DND-41 (cell line): ENCODE measurements around the gene SLC41A3.
A peak's percentile ranks its signal among the peaks of the same experiment; 100 is the strongest.

Source experiments
- ATAC-seq: fragments of 200-7000 bp; cut with Tn5 transposase; 3 replicates; pipeline ENCODE4 v1.9.1; 2021; ENCODE audit warnings: low read depth; ENCODE audit not compliant: insufficient read depth
- DNase-seq: peaks from one replicate; pipeline ENCODE4 v3.0.0-alpha.2; 2020
- H2AFZ ChIP-seq: 2 replicates; pipeline ENCODE4 v1.6.0; 2012; ENCODE audit warnings: low read depth, low read length
- H3K27ac ChIP-seq: 2 replicates; pipeline ENCODE4 v1.5.1; 2012; ENCODE audit warnings: low read length, inconsistent platforms
- H3K27me3 ChIP-seq: fragments of 200-600 bp; sonication (generic); 2 replicates; pipeline ENCODE4 v1.6.0; 2012; ENCODE audit warnings: low read length, mild to moderate bottlenecking, inconsistent platforms; ENCODE audit not compliant: insufficient read depth, poor library complexity
- H3K36me3 ChIP-seq: 2 replicates; pipeline ENCODE4 v1.5.1; 2012; ENCODE audit warnings: low read length, inconsistent platforms; ENCODE audit not compliant: insufficient read depth
- H3K4me1 ChIP-seq: 2 replicates; pipeline ENCODE4 v1.5.1; 2012; ENCODE audit warnings: mild to moderate bottlenecking, low read length; ENCODE audit not compliant: insufficient read depth
- H3K4me2 ChIP-seq: 2 replicates; pipeline ENCODE4 v1.6.0; 2012; ENCODE audit warnings: mild to moderate bottlenecking, moderate library complexity, low read length, inconsistent platforms; ENCODE audit not compliant: insufficient read depth
- H3K4me3 ChIP-seq, 2 experiments: fragments of 200-600 bp in 1 of 2; shearing (Covaris generic) in 1 of 2; 2 replicates each; pipeline ENCODE4 v1.5.1; 2012 to 2016; ENCODE audit warnings: inconsistent platforms in 2 of 2, low read length in 2 of 2, mild to moderate bottlenecking in 2 of 2, low read depth in 1 of 2, moderate library complexity in 1 of 2
- H3K79me2 ChIP-seq: 2 replicates; pipeline ENCODE4 v1.6.0; 2012; ENCODE audit warnings: low read length, inconsistent platforms; ENCODE audit not compliant: insufficient read depth
- H3K9ac ChIP-seq: 2 replicates; pipeline ENCODE4 v1.6.0; 2012; ENCODE audit warnings: low read depth, mild to moderate bottlenecking, inconsistent platforms, low read length, moderate library complexity
- H3K9me3 ChIP-seq: 2 replicates; pipeline ENCODE4 v1.5.1; 2012; ENCODE audit warnings: low read length, moderate library complexity, mild to moderate bottlenecking, inconsistent platforms; ENCODE audit not compliant: insufficient read depth, severe bottlenecking
- H4K20me1 ChIP-seq: 2 replicates; pipeline ENCODE4 v1.6.0; 2012; ENCODE audit warnings: low read length; ENCODE audit not compliant: insufficient read depth
- CTCF ChIP-seq: IDR thresholded peaks from 2 replicates; pipeline ENCODE4 v1.5.1; 2012; ENCODE audit warnings: borderline replicate concordance, low read length, moderate library complexity, mild to moderate bottlenecking; ENCODE audit not compliant: poor library complexity, severe bottlenecking; ENCODE audit errors: extremely low read depth
- EZH2 ChIP-seq: IDR thresholded peaks from 3 replicates; pipeline ENCODE4 v1.6.1; 2012; ENCODE audit warnings: borderline replicate concordance, low read depth, mild to moderate bottlenecking, moderate library complexity, low read length, inconsistent platforms; ENCODE audit not compliant: severe bottlenecking

The SLC41A3 gene

GRCh38 chr3:126035362-126036050 lies 48.4 kb downstream of the SLC41A3 start:
- ATAC-seq, result no peak
- Histone ChIP-seq H3K9ac (no peak overlapping the region), H3K27ac (peak overlapping the region; percentile 59; the same call in 1 of the 2 replicates), H3K4me2 (no peak overlapping the region), H3K4me3 (no peak overlapping the region), H2AFZ (no peak overlapping the region), H3K9me3 (no peaks in the 10 kb centered on the region), H3K36me3 (no peaks in the 10 kb centered on the region), H4K20me1 (no peaks in the 10 kb centered on the region), H3K79me2 (no peaks in the 10 kb centered on the region), H3K27me3 (no peaks in the 10 kb centered on the region), H3K4me1 (peaks cover 17% of the 10 kb centered on the region)
- TF ChIP-seq EZH2 (no peak), CTCF (no peak)
- no peak for DNase-seq

GRCh38 chr3:126034481-126035361 lies 49.2 kb downstream of the SLC41A3 start:
- Histone ChIP-seq H4K20me1 (no peaks in the 10 kb centered on the region), H3K27me3 (no peaks in the 10 kb centered on the region), H3K4me3 (no peak overlapping the region), H3K9me3 (no peaks in the 10 kb centered on the region), H2AFZ (no peak overlapping the region), H3K4me1 (peaks cover 17% of the 10 kb centered on the region), H3K79me2 (no peaks in the 10 kb centered on the region), H3K36me3 (no peaks in the 10 kb centered on the region), H3K4me2 (no peak overlapping the region), H3K9ac (no peak overlapping the region), H3K27ac (peak overlapping the region; percentile 59)
- ATAC-seq (peak; percentile 95), DNase-seq (peak; percentile 57)
- TF ChIP-seq EZH2 (no peak), CTCF (no peak)

- ATAC-seq (no peak), DNase-seq (no peak)
- Histone ChIP-seq H3K4me3 (no peak overlapping the region), H3K27ac (0 out of 2 replicates have a peak overlapping the region, but pooled peaks have one; percentile 7), H2AFZ (no peak overlapping the region), H3K79me2 (no peaks in the 10 kb centered on the region), H4K20me1 (no peaks in the 10 kb centered on the region), H3K36me3 (no peaks in the 10 kb centered on the region), H3K9ac (no peak overlapping the region), H3K4me2 (no peak overlapping the region), H3K9me3 (peaks cover 7% of the 10 kb centered on the region), H3K4me1 (peaks cover 17% of the 10 kb centered on the region), H3K27me3 (no peaks in the 10 kb centered on the region)
- TF ChIP-seq EZH2, result no peak
- TF ChIP-seq CTCF, result no peak
These were observed 50.2 kb downstream of the SLC41A3 start for GRCh38 chr3:126033765-126034164.
